H9 (cell line): ENCODE results near the gene TATDN2. TPM values are rescaled to one million over a fixed set of nuclear protein-coding genes. Genes with fewer than 3 reads are reported as not detected.

Source experiments
- DNase-seq: peaks from one replicate; pipeline ENCODE4 v3.0.0-alpha.2; 2017
- H2AFZ ChIP-seq: one replicate; pipeline ENCODE4 v1.6.1; 2013; ENCODE audit warnings: mild to moderate bottlenecking, low read length, control low read depth, moderate library complexity
- H2AK5ac ChIP-seq: 2 replicates; pipeline ENCODE4 v1.6.1; 2013; ENCODE audit warnings: low read length, control low read depth, mixed read lengths; ENCODE audit not compliant: insufficient read length
- H2BK120ac ChIP-seq: one replicate; pipeline ENCODE4 v1.6.1; 2013; ENCODE audit warnings: low read depth, mild to moderate bottlenecking, low read length, control low read depth, inconsistent platforms; ENCODE audit not compliant: poor library complexity, severe bottlenecking
- H2BK12ac ChIP-seq: 2 replicates; pipeline ENCODE4 v1.6.1; 2013; ENCODE audit warnings: low read length, control low read depth, mixed read lengths, low read depth; ENCODE audit not compliant: insufficient read length
- H2BK15ac ChIP-seq: 2 replicates; pipeline ENCODE4 v1.6.1; 2013; ENCODE audit warnings: low read depth, low read length, control low read depth
- H2BK20ac ChIP-seq: one replicate; pipeline ENCODE4 v1.6.1; 2013; ENCODE audit warnings: low read depth, mild to moderate bottlenecking, low read length, control low read depth, inconsistent platforms; ENCODE audit not compliant: poor library complexity, severe bottlenecking
- H2BK5ac ChIP-seq: 2 replicates; pipeline ENCODE4 v1.6.1; 2013; ENCODE audit warnings: low read length, control low read depth, mixed read lengths; ENCODE audit not compliant: insufficient read length
- H3K14ac ChIP-seq: 2 replicates; pipeline ENCODE4 v1.6.1; 2013; ENCODE audit warnings: low read length, control low read depth; ENCODE audit not compliant: insufficient read depth
- H3K18ac ChIP-seq: 2 replicates; pipeline ENCODE4 v1.6.1; 2013; ENCODE audit warnings: low read depth, mild to moderate bottlenecking, mixed read lengths, low read length, control low read depth; ENCODE audit not compliant: insufficient read length
- H3K23ac ChIP-seq: 2 replicates; pipeline ENCODE4 v1.6.1; 2013; ENCODE audit warnings: low read length, control low read depth, mixed read lengths, low read depth; ENCODE audit not compliant: insufficient read length
- H3K23me2 ChIP-seq: 2 replicates; pipeline ENCODE4 v1.6.1; 2013; ENCODE audit warnings: low read depth, mild to moderate bottlenecking, mixed read lengths, low read length, control low read depth; ENCODE audit not compliant: insufficient read length, poor library complexity, severe bottlenecking
- H3K27ac ChIP-seq: 2 replicates; pipeline ENCODE4 v1.5.1; 2013; ENCODE audit warnings: low read length, control low read depth, mixed read lengths, low read depth; ENCODE audit not compliant: insufficient read length
- H3K27me3 ChIP-seq: 2 replicates; pipeline ENCODE4 v1.6.1; 2013; ENCODE audit warnings: low read length, control low read depth, inconsistent platforms; ENCODE audit not compliant: insufficient read depth
- H3K4ac ChIP-seq: 2 replicates; pipeline ENCODE4 v1.6.1; 2013; ENCODE audit warnings: low read depth, mild to moderate bottlenecking, control low read depth, inconsistent platforms, low read length, moderate library complexity
- H3K4me1 ChIP-seq: 2 replicates; pipeline ENCODE4 v1.6.1; 2013; ENCODE audit warnings: low read length, control low read depth, inconsistent platforms; ENCODE audit not compliant: insufficient read depth
- H3K4me2 ChIP-seq: 2 replicates; pipeline ENCODE4 v1.6.1; 2013; ENCODE audit warnings: low read length, control low read depth, mixed read lengths; ENCODE audit not compliant: insufficient read length, insufficient read depth
- H3K56ac ChIP-seq: 2 replicates; pipeline ENCODE4 v1.6.1; 2013; ENCODE audit warnings: low read depth, mild to moderate bottlenecking, mixed read lengths, low read length, control low read depth; ENCODE audit not compliant: insufficient read length
- H3K79me1 ChIP-seq: 2 replicates; pipeline ENCODE4 v1.6.1; 2013; ENCODE audit warnings: low read depth, mild to moderate bottlenecking, moderate library complexity, low read length, control low read depth, inconsistent platforms; ENCODE audit not compliant: insufficient read depth, poor library complexity, severe bottlenecking
- H3K79me2 ChIP-seq: 2 replicates; pipeline ENCODE4 v1.6.1; 2013; ENCODE audit warnings: low read length, control low read depth, inconsistent platforms; ENCODE audit not compliant: insufficient read depth
- H3K9ac ChIP-seq: 2 replicates; pipeline ENCODE4 v1.6.1; 2013; ENCODE audit warnings: low read length, control low read depth, mixed read lengths; ENCODE audit not compliant: insufficient read length; ENCODE audit errors: extremely low read depth
- H3K9me3 ChIP-seq: one replicate; pipeline ENCODE4 v1.6.1; 2013; ENCODE audit warnings: low read depth, low read length, inconsistent platforms; ENCODE audit not compliant: control insufficient read depth
- H3T11ph ChIP-seq: one replicate; pipeline ENCODE4 v1.6.1; 2013; ENCODE audit warnings: mild to moderate bottlenecking, low read length, control low read depth, inconsistent platforms
- H4K20me1 ChIP-seq: one replicate; pipeline ENCODE4 v1.6.1; 2013; ENCODE audit not compliant: control insufficient read depth, insufficient read length, insufficient read depth
- H4K5ac ChIP-seq: 2 replicates; pipeline ENCODE4 v1.6.1; 2013; ENCODE audit warnings: low read depth, mild to moderate bottlenecking, mixed read lengths, low read length, control low read depth; ENCODE audit not compliant: insufficient read length
- H4K8ac ChIP-seq: replicated peaks from 2 replicates; pipeline ENCODE4 v1.6.1; 2013; ENCODE audit warnings: low read length, control low read depth, mixed read lengths, low read depth; ENCODE audit not compliant: insufficient read length
- H4K91ac ChIP-seq: 2 replicates; pipeline ENCODE4 v1.6.1; 2013; ENCODE audit warnings: low read depth, mild to moderate bottlenecking, moderate library complexity, mixed read lengths, low read length, control low read depth; ENCODE audit not compliant: insufficient read length
- H3K27ac Mint-ChIP-seq, 3 experiments: 2 replicates in 2 of 3; 3 replicates in 1 of 3; pipeline ENCODE4 v1.8.0; 2020 to 2021; ENCODE audit warnings: mixed read lengths in 3 of 3, mild to moderate bottlenecking in 1 of 3, moderate library complexity in 1 of 3
- H3K27me3 Mint-ChIP-seq: 2 replicates; pipeline ENCODE4 v1.8.0; 2021; ENCODE audit warnings: low read depth, mild to moderate bottlenecking, moderate library complexity, mixed read lengths
- H3K36me3 Mint-ChIP-seq, 3 experiments: 2 replicates in 2 of 3; 3 replicates in 1 of 3; pipeline ENCODE4 v1.8.0; 2020 to 2021; ENCODE audit warnings: low read depth in 3 of 3, mixed read lengths in 3 of 3; ENCODE audit not compliant: insufficient read depth in 1 of 3
- H3K4me1 Mint-ChIP-seq, 2 experiments: 2 replicates each; pipeline ENCODE4 v1.8.0; 2020; ENCODE audit warnings: mixed read lengths in 2 of 2
- H3K4me3 Mint-ChIP-seq, 2 experiments: 2 replicates in 1 of 2; 3 replicates in 1 of 2; pipeline ENCODE4 v1.8.0; 2020 to 2021; ENCODE audit warnings: mild to moderate bottlenecking in 2 of 2, mixed read lengths in 2 of 2, moderate library complexity in 1 of 2
- H3K9me3 Mint-ChIP-seq, 2 experiments: 2 replicates in 1 of 2; 3 replicates in 1 of 2; pipeline ENCODE4 v1.8.0; 2020; ENCODE audit warnings: mild to moderate bottlenecking in 2 of 2, mixed read lengths in 2 of 2, moderate library complexity in 1 of 2
- CTCF ChIP-seq: fragments of 200-600 bp; sonication (generic); conservative IDR thresholded peaks from 3 replicates; pipeline ENCODE4 v1.8.0; 2021; ENCODE audit warnings: antibody characterized with exemption, mild to moderate bottlenecking
- WGBS: extraction: QIAGEN DNeasy Blood & Tissue Kit; methylation state at CpG from one replicate; pipeline ENCODE4 v1.1.7; 2013; ENCODE audit warnings: missing lambda C conversion rate, low lambda C conversion rate, mixed read lengths; ENCODE audit not compliant: insufficient read length; ENCODE audit errors: extremely low coverage; 5-methylcytosine and 5-hydroxymethylcytosine counted together
- total RNA-seq: library from RNA; stranded (reverse); gene quantifications from 2 replicates; pipeline ENCODE4 v1.2.1, GENCODE V29; 2021

TATDN2 gene
- total RNA-seq, 1 experiment from 2014 or later: 34.4 TPM

- Histone ChIP-seq H2BK15ac (no peak overlapping the region), H3K27me3 (no peaks in the 10 kb centered on the region), H2AFZ (no peak overlapping the region), H3K56ac (no peak overlapping the region), H3K9me3 (no peaks in the 10 kb centered on the region), H3K9ac (no peak overlapping the region), H3K14ac (no peak overlapping the region), H3K18ac (no peak overlapping the region), H2BK5ac (no peak overlapping the region), H3K4ac (no peak overlapping the region), H4K8ac (no peak overlapping the region), H3K27ac (no peak overlapping the region), H4K5ac (no peak overlapping the region), H4K91ac (no peak overlapping the region), H3K23me2 (no peaks in the 10 kb centered on the region), H2AK5ac (no peak overlapping the region), H3K79me1 (no peaks in the 10 kb centered on the region), H2BK12ac (no peak overlapping the region), H3K4me1 (0 out of 2 replicates have a peak, but pooled peaks cover 1% of the 10 kb centered on the region), H4K20me1 (no peaks in the 10 kb centered on the region), H3K79me2 (no peaks in the 10 kb centered on the region), H2BK20ac (no peak overlapping the region), H3K4me2 (no peak overlapping the region), H3K23ac (no peak overlapping the region), H2BK120ac (no peak overlapping the region), H3T11ph (no peak overlapping the region)
- peaks cover 5 to 39% (median 12%) of the 10 kb centered on the region in 3 experiments; a peak in 6 of 7 replicates for H3K36me3 Mint-ChIP-seq
- peaks cover 19% of the 10 kb centered on the region in 2 experiments for H3K4me1 Mint-ChIP-seq
- no peak for DNase-seq
- H3K9me3 Mint-ChIP-seq: no peaks in the 10 kb centered on the region
- H3K27ac Mint-ChIP-seq: peak overlapping the region in 2 of 3 experiments; percentile 9 to 86; a peak in 2 of 7 replicates
- WGBS: no CpG with 5 or more reads among the region's 9 CpGs
- no peaks in the 10 kb centered on the region for H3K27me3 Mint-ChIP-seq
- TF ChIP-seq CTCF: no peak
- no peak overlapping the region for H3K4me3 Mint-ChIP-seq
Measured at GRCh38 chr3:10289787-10290355, 41.6 kb downstream of the TATDN2 start.
